BE2C (cell line): ENCODE data around the gene COL18A1.

Source experiments
- DNase-seq: peaks from one replicate; pipeline ENCODE4 v3.0.0-alpha.2; 2020
- H3K27me3 ChIP-seq: fragments of 250-450 bp; sonication (Bioruptor Pico); 2 replicates; pipeline ENCODE4 v1.5.1; 2020; ENCODE audit warnings: mild to moderate bottlenecking
- H3K36me3 ChIP-seq: fragments of 250-450 bp; sonication (Bioruptor Pico); 2 replicates; pipeline ENCODE4 v1.5.1; 2020; ENCODE audit warnings: mild to moderate bottlenecking
- H3K4me1 ChIP-seq: fragments of 250-450 bp; sonication (Bioruptor Pico); 2 replicates; pipeline ENCODE4 v1.5.1; 2020
- H3K4me3 ChIP-seq: 2 replicates; pipeline ENCODE4 v1.5.1; 2011; ENCODE audit warnings: low read depth, low read length
- H3K9me3 ChIP-seq: fragments of 250-450 bp; sonication (Bioruptor Pico); 2 replicates; pipeline ENCODE4 v1.5.1; 2020
- TF ChIP-seq, protein P1 (sequence below): IDR thresholded peaks from 2 replicates; pipeline ENCODE4 v1.5.1; 2012; ENCODE audit warnings: mild to moderate bottlenecking, low read depth, low read length

Gene COL18A1

DNA sequence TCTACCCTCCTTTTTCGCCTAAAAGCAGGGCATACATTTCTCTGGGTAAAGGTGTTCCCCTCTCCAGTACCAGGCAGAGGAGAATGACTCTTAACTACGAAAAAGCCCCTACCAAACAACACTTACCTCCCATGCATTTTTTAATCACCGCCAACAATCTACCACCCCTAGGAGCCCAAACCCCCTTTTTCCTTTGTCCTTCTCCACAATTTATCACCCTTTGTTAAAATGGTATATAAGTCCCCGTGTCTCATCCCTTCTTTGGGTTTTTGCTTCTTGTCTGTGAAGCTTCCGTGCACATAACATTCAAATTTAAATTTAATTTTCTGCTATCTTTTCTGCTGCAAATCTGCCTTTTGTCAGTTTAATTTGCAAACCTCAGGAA, 27.6 kb upstream of the COL18A1 start:
- TF ChIP-seq, protein P1, sequence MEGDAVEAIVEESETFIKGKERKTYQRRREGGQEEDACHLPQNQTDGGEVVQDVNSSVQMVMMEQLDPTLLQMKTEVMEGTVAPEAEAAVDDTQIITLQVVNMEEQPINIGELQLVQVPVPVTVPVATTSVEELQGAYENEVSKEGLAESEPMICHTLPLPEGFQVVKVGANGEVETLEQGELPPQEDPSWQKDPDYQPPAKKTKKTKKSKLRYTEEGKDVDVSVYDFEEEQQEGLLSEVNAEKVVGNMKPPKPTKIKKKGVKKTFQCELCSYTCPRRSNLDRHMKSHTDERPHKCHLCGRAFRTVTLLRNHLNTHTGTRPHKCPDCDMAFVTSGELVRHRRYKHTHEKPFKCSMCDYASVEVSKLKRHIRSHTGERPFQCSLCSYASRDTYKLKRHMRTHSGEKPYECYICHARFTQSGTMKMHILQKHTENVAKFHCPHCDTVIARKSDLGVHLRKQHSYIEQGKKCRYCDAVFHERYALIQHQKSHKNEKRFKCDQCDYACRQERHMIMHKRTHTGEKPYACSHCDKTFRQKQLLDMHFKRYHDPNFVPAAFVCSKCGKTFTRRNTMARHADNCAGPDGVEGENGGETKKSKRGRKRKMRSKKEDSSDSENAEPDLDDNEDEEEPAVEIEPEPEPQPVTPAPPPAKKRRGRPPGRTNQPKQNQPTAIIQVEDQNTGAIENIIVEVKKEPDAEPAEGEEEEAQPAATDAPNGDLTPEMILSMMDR: no peak
- DNase-seq: no peak
- no peaks in the 10 kb centered on the region for H3K36me3 ChIP-seq
- H3K4me1 ChIP-seq: no peaks in the 10 kb centered on the region
- no peaks in the 10 kb centered on the region for H3K9me3 ChIP-seq
- no peak overlapping the region for H3K4me3 ChIP-seq
- no peaks in the 10 kb centered on the region for H3K27me3 ChIP-seq

DNA sequence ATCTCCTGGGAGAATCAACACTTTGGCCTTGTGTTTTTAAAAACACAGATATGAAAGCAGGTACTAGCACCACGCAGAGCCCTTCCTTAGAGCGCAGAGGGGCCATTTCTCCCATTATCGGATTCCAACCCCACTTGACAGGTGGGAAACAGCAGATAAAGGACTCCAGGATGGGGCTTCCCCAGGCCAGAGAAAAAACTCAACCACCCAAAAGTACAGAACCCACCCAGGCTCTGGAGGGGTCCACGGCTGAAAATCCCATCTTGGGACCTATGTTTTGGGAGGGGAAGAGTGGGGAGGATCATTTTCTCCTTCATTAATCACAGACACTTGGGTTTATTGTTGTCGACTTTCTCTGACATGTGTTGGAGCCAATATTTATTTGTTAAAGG, 27.1 kb upstream of the COL18A1 start:
- Histone ChIP-seq H3K9me3 (no peaks in the 10 kb centered on the region), H3K27me3 (no peaks in the 10 kb centered on the region), H3K4me1 (no peaks in the 10 kb centered on the region), H3K4me3 (no peak overlapping the region), H3K36me3 (no peaks in the 10 kb centered on the region)
- TF ChIP-seq, protein P1: no peak
- DNase-seq: no peak

DNA sequence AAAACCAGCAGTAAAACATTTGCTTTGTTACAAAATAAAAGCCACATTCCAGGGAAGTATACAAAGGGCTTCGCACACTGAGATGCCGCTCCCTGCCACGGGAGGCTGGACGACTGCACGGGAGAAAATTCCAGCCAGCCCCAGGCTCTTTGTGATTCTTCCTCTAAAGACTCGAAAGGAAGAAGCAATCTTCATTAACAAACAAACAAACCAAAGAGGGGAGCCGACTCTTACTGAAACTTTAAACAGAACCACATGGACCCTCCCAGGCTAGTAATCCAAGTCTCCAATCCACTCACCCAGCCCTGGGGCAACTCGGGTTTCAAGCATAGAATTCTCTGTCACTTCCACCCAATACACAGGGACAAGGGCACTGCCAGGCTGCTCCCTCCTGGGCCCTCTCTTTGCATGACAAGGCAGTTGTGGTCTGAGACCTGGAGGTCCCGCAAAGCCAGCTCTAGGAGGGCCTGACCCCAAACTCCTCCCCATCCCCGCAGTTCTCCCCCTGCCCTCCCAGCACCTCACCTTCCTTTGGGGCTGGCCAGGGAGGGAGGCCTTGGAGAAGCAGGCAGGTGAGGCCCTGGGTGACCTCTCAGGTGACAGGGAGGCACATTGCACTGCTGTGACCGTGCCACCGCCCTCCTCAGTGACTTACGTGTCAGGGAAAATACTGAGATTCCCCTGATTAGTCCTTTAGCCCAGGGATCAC, 26.6 kb upstream of the COL18A1 start:
- TF ChIP-seq, protein P1: no peak
- H3K4me3 ChIP-seq: no peak overlapping the region
- H3K4me1 ChIP-seq: no peaks in the 10 kb centered on the region
- H3K36me3 ChIP-seq: no peaks in the 10 kb centered on the region
- DNase-seq: no peak
- H3K9me3 ChIP-seq: 0 out of 2 replicates have a peak, but pooled peaks cover 2% of the 10 kb centered on the region
- no peaks in the 10 kb centered on the region for H3K27me3 ChIP-seq

DNA sequence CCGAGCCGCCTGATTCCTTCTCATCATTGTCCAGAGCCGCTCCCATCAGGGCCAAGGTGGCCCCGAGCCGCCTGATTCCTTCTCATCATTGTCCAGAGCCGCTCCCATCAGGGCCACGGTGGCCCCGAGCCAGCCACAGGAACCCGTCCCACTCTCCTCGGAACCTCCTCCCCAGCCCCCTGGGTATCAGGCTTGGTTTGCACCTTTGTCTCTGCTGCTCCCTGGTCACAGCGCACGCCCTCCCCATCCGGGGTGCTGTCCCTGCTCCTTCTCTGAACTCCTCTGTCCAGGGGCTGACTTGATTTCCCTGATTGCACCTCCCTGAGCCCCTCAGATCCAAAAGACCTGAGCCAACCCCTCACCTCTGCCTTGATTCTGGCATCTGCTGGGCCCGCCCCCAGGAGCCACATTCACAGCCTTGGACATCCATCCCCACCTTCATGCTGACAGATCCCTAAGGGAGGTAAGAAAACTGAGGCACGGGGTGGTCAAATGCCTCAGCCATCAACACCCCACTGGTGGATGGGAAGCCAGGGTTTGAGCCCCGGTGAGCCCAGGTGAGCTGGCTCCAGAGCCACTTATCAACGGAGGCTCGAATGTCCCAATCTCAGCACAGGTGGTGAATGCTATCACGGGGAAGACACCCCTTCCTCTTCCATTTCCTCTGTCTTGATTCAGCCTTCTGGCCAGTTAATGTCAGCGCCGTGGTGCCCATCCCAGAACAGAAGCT, 25.6 kb upstream of the COL18A1 start:
- TF ChIP-seq, protein P1: no peak
- no peaks in the 10 kb centered on the region for H3K36me3 ChIP-seq
- 0 out of 2 replicates have a peak, but pooled peaks cover 2% of the 10 kb centered on the region for H3K9me3 ChIP-seq
- H3K4me1 ChIP-seq: no peaks in the 10 kb centered on the region
- no peak overlapping the region for H3K4me3 ChIP-seq
- no peaks in the 10 kb centered on the region for H3K27me3 ChIP-seq
- DNase-seq: peak; percentile 3

DNA sequence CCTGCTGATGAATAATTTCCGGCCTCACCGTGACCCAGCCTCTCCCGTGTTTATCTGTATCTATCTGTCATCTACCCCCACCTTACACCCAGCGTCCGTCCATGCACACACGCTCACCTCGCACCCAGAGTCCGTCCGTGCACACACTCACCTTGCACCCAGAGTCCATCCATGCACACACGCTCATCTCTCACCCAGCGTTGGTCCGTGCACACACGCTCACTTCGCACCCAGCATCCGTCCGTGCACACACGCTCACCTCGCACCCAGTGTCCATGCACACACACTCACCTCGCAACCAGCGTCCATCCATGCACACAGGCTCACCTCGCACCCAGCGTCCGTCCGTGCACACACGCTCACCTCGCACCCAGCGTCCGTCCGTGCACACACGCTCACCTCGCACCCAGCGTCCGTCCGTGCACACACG, 25.0 kb upstream of the COL18A1 start:
- Histone ChIP-seq H3K36me3 (no peaks in the 10 kb centered on the region), H3K9me3 (0 out of 2 replicates have a peak, but pooled peaks cover 2% of the 10 kb centered on the region), H3K4me1 (no peaks in the 10 kb centered on the region), H3K4me3 (no peak overlapping the region), H3K27me3 (no peaks in the 10 kb centered on the region)
- DNase-seq: peak; percentile 4
- TF ChIP-seq, protein P1: no peak

DNA sequence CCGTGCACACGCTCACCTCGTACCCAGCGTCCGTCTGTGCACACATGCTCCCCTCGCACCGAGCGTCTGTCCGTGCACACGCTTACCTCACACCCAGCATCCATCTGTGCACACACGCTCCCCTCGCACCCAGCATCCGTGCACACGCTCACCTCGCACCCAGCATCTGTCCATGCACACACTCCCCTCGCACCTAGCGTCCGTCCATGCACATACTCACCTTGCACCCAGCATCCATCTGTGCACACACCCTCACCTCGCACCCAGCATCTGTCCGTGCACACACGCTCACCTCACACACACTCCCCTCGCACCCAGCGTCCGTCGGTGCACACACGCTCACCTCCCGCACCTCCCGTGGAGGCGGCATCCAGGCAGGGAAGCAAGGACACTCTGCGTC, 24.4 kb upstream of the COL18A1 start:
- Histone ChIP-seq H3K9me3 (0 out of 2 replicates have a peak, but pooled peaks cover 2% of the 10 kb centered on the region), H3K36me3 (no peaks in the 10 kb centered on the region), H3K4me1 (no peaks in the 10 kb centered on the region), H3K27me3 (no peaks in the 10 kb centered on the region), H3K4me3 (no peak overlapping the region)
- TF ChIP-seq, protein P1: no peak
- DNase-seq: peak; percentile 1
